Measurements from ENCODE around the gene BCL2.

The BCL2 gene

GRCh38 chr18:63218472-63218871, 101.1 kb downstream of the BCL2 start:
- Histone ChIP-seq H3K27me3 (ENCODE audit: control insufficient read depth in 1 of 2, insufficient read depth in 2 of 2, low read length in 2 of 2) (no peaks in the 10 kb centered on the region), H3K9ac (ENCODE audit: low read depth in 1 of 2, low read length in 2 of 2) (no peak overlapping the region), H3K4me3 (ENCODE audit: low read depth in 1 of 2, low read length in 2 of 2) (no peak overlapping the region), H3K4me1 (ENCODE audit: control insufficient read depth in 1 of 2, insufficient read depth in 2 of 2, low read length in 2 of 2) (peaks cover 4 to 6% of the 10 kb centered on the region in 2 donors), H3K27ac (ENCODE audit: low read depth, low read length) (no peak overlapping the region), H3K9me3 (ENCODE audit: control insufficient read depth in 1 of 2, low read length in 2 of 2) (no peaks in the 10 kb centered on the region), H3K36me3 (ENCODE audit: control insufficient read depth in 1 of 2, insufficient read depth in 2 of 2, low read length in 2 of 2) (no peaks in the 10 kb centered on the region)

DNA sequence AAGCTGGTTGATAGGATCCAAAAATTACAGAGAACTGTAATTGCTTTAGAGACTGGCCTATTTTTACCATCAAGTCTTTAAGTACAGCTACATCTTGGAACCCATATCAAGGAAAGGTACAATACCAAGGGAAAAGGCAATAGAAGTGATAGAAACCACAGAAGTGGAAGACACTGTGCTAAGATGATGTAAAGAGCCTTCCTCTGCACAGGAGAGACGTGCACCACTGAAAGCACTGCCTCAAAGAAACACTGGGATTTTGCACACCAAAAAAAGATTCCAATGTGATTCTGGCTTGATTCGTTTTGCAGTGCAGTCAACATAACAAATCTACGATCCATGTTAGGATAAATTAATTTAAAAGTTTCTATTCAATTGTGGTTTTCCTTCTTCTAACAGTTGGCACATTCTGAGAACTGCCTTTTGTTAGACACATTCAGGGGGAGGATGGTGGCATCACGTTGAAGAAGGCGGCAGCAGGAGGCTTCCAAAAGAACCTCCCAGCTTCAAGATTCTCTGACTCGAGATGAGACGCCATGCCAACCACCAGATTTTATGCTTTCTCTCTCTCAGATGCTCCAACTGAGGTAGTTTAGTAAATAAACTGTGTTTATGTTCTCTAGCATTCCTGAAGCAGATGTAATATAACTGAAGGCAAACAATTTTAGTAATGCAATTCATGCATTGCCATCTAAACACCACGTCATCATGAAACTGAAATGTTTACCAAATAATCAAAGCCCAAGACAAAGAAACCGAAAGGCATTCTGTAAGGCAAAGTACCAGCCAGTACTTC, 102.9 kb downstream of the BCL2 start:
- Histone ChIP-seq H3K27me3 (ENCODE audit: control insufficient read depth in 1 of 2, insufficient read depth in 2 of 2, low read length in 2 of 2) (no peaks in the 10 kb centered on the region), H3K9me3 (ENCODE audit: control insufficient read depth in 1 of 2, low read length in 2 of 2) (no peaks in the 10 kb centered on the region), H3K36me3 (ENCODE audit: control insufficient read depth in 1 of 2, insufficient read depth in 2 of 2, low read length in 2 of 2) (no peaks in the 10 kb centered on the region), H3K4me3 (ENCODE audit: low read depth in 1 of 2, low read length in 2 of 2) (no peak overlapping the region), H3K27ac (ENCODE audit: low read depth, low read length) (no peak overlapping the region), H3K4me1 (ENCODE audit: control insufficient read depth in 1 of 2, insufficient read depth in 2 of 2, low read length in 2 of 2) (peaks cover 4 to 8% of the 10 kb centered on the region in 2 donors), H3K9ac (ENCODE audit: low read depth in 1 of 2, low read length in 2 of 2) (no peak overlapping the region)

DNA sequence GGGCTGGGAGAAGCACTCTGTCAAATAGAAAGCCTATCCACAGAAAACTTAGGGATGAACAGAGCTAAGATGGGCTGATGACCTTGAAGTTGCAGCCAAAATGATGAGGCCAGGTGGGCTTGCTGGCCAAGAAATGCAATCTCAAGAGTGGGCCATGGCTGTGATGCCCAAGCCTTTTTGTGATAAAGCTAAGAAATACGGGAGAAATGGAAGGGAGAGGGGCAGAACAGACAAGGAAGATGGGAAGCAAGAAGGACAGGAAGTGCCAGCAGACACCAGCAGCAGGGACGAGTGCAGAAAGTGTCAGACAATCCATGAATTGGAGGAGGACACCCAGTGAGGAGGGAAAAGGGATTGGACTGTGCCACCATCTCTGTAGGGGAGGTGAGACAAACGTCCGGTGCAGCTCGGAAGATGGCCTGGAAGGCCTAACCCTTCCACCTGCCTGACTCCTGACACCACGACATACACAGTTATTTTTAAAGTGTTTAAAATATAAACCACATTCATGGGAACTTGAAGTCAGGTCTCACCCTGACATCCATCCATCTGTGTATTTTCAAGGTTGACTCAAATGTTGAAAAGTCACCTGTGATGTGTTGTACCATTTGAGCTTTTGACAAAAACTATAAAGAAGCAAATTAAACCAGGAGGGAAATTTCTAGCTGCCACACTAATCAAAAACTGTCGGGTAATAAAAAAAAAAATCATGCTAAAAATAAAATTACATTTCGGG, 105.5 kb downstream of the BCL2 start:
- no peak overlapping the region for H3K27ac ChIP-seq (ENCODE audit: low read depth, low read length)

DNA sequence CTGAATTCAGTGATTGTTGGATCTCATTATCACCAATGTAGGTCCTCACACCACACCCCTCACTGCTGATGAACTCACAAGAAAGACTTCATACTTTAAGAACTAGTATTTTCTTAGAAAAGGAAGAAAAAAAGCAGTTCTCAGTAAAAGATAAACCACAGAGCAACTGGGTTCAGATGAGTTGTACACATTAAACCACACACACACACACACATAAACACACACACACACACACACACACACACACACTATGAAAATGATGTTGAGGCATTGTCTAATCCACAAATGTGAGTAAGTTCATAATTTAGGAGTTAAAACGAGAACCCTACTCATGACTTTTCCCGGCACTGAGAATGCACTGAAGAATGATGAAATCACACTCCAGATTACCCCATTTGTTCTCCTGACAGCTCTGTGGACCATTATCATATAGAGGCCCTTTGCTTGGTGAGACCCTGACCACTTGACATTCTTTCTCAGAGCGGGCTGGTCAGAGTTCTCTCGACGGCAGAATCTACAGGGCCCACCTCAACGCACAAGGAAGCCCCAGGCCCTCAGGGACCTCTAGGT, 106.2 kb downstream of the BCL2 start:
- H3K36me3 ChIP-seq (ENCODE audit: control insufficient read depth in 1 of 2, insufficient read depth in 2 of 2, low read length in 2 of 2) = no peaks in the 10 kb centered on the region
- H3K4me1 ChIP-seq (ENCODE audit: control insufficient read depth in 1 of 2, insufficient read depth in 2 of 2, low read length in 2 of 2) = peaks cover 7 to 8% of the 10 kb centered on the region in 2 donors
- H3K27ac ChIP-seq (ENCODE audit: low read depth, low read length) = no peak overlapping the region
- H3K27me3 ChIP-seq (ENCODE audit: control insufficient read depth in 1 of 2, insufficient read depth in 2 of 2, low read length in 2 of 2) = no peaks in the 10 kb centered on the region
- no peaks in the 10 kb centered on the region for H3K9me3 ChIP-seq (ENCODE audit: control insufficient read depth in 1 of 2, low read length in 2 of 2)
- no peak overlapping the region for H3K9ac ChIP-seq (ENCODE audit: low read depth in 1 of 2, low read length in 2 of 2)
- no peak overlapping the region for H3K4me3 ChIP-seq (ENCODE audit: low read depth in 1 of 2, low read length in 2 of 2)

More for the DNA sequence above, 105.5 kb downstream of the BCL2 start:
- Histone ChIP-seq H3K36me3 (ENCODE audit: control insufficient read depth in 1 of 2, insufficient read depth in 2 of 2, low read length in 2 of 2) (no peaks in the 10 kb centered on the region), H3K4me1 (ENCODE audit: control insufficient read depth in 1 of 2, insufficient read depth in 2 of 2, low read length in 2 of 2) (peaks cover 4 to 8% of the 10 kb centered on the region in 2 donors), H3K9me3 (ENCODE audit: control insufficient read depth in 1 of 2, low read length in 2 of 2) (no peaks in the 10 kb centered on the region), H3K27me3 (ENCODE audit: control insufficient read depth in 1 of 2, insufficient read depth in 2 of 2, low read length in 2 of 2) (no peaks in the 10 kb centered on the region), H3K4me3 (ENCODE audit: low read depth in 1 of 2, low read length in 2 of 2) (no peak overlapping the region), H3K9ac (ENCODE audit: low read depth in 1 of 2, low read length in 2 of 2) (no peak overlapping the region)

DNA sequence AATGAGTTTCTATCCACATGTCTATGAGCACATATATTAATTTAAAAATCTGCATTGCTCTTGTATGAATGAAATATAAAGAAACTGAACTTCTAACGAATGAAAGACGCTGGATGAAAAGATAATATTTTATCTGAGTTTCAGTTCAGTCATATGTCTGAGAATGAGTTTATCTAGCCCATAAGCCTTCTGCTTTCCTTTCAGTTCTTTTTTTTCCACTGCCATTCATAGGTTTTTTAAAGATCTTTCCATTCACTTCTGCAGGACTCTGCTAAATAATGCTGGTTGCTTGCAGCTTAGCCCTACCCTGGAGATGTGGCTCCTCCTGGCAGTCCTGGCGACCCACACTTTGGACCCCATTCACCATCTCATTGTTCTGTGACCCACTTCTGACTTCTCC, 109.0 kb downstream of the BCL2 start:
- no peaks in the 10 kb centered on the region for H3K36me3 ChIP-seq (ENCODE audit: control insufficient read depth in 1 of 2, insufficient read depth in 2 of 2, low read length in 2 of 2)
- no peak overlapping the region for H3K4me3 ChIP-seq (ENCODE audit: low read depth in 1 of 2, low read length in 2 of 2)
- no peaks in the 10 kb centered on the region for H3K9me3 ChIP-seq (ENCODE audit: control insufficient read depth in 1 of 2, low read length in 2 of 2)
- H3K27ac ChIP-seq (ENCODE audit: low read depth, low read length) = no peak overlapping the region
- no peak overlapping the region for H3K9ac ChIP-seq (ENCODE audit: low read depth in 1 of 2, low read length in 2 of 2)
- no peaks in the 10 kb centered on the region for H3K27me3 ChIP-seq (ENCODE audit: control insufficient read depth in 1 of 2, insufficient read depth in 2 of 2, low read length in 2 of 2)
- peaks cover 18 to 22% of the 10 kb centered on the region in 2 donors for H3K4me1 ChIP-seq (ENCODE audit: control insufficient read depth in 1 of 2, insufficient read depth in 2 of 2, low read length in 2 of 2)

- Histone ChIP-seq H3K4me1 (ENCODE audit: control insufficient read depth in 1 of 2, insufficient read depth in 2 of 2, low read length in 2 of 2) (peaks cover 18 to 22% of the 10 kb centered on the region in 2 donors), H3K27me3 (ENCODE audit: control insufficient read depth in 1 of 2, insufficient read depth in 2 of 2, low read length in 2 of 2) (no peaks in the 10 kb centered on the region), H3K9me3 (ENCODE audit: control insufficient read depth in 1 of 2, low read length in 2 of 2) (no peaks in the 10 kb centered on the region), H3K27ac (ENCODE audit: low read depth, low read length) (no peak overlapping the region), H3K36me3 (ENCODE audit: control insufficient read depth in 1 of 2, insufficient read depth in 2 of 2, low read length in 2 of 2) (no peaks in the 10 kb centered on the region), H3K4me3 (ENCODE audit: low read depth in 1 of 2, low read length in 2 of 2) (no peak overlapping the region), H3K9ac (ENCODE audit: low read depth in 1 of 2, low read length in 2 of 2) (no peak overlapping the region)
Observed at GRCh38 chr18:63208676-63209075, 110.9 kb downstream of the BCL2 start.

DNA sequence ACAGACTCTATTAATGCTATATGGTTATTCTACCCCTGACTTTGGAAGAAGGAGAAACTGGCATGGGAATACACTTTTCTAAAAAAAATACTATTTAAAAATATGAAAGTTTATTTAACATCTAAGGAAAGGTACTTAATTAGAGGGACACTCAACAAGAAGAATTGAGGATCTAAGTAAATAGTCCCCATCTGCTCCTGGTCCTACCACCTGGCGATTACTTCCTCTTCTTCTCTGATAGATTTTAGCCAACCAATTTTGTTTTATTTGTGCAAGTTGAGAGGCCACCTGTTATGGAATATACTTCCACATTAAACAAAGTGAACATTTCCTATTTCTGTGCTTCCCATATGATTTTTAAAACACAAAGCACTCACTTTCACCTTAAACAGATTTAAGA, 111.7 kb downstream of the BCL2 start:
- Histone ChIP-seq H3K27ac (ENCODE audit: low read depth, low read length) (no peak overlapping the region), H3K4me1 (ENCODE audit: control insufficient read depth in 1 of 2, insufficient read depth in 2 of 2, low read length in 2 of 2) (peaks cover 18 to 20% of the 10 kb centered on the region in 2 donors), H3K9me3 (ENCODE audit: control insufficient read depth in 1 of 2, low read length in 2 of 2) (no peaks in the 10 kb centered on the region), H3K27me3 (ENCODE audit: control insufficient read depth in 1 of 2, insufficient read depth in 2 of 2, low read length in 2 of 2) (no peaks in the 10 kb centered on the region), H3K36me3 (ENCODE audit: control insufficient read depth in 1 of 2, insufficient read depth in 2 of 2, low read length in 2 of 2) (no peaks in the 10 kb centered on the region), H3K9ac (ENCODE audit: low read depth in 1 of 2, low read length in 2 of 2) (no peak overlapping the region), H3K4me3 (ENCODE audit: low read depth in 1 of 2, low read length in 2 of 2) (no peak overlapping the region)

- Histone ChIP-seq H3K27ac (ENCODE audit: low read depth, low read length) (no peak overlapping the region), H3K4me3 (ENCODE audit: low read depth in 1 of 2, low read length in 2 of 2) (peak overlapping the region; percentile 1 to 11), H3K9ac (ENCODE audit: low read depth in 1 of 2, low read length in 2 of 2) (no peak overlapping the region), H3K27me3 (ENCODE audit: control insufficient read depth in 1 of 2, insufficient read depth in 2 of 2, low read length in 2 of 2) (no peaks in the 10 kb centered on the region), H3K9me3 (ENCODE audit: control insufficient read depth in 1 of 2, low read length in 2 of 2) (no peaks in the 10 kb centered on the region), H3K36me3 (ENCODE audit: control insufficient read depth in 1 of 2, insufficient read depth in 2 of 2, low read length in 2 of 2) (no peaks in the 10 kb centered on the region), H3K4me1 (ENCODE audit: control insufficient read depth in 1 of 2, insufficient read depth in 2 of 2, low read length in 2 of 2) (peaks cover 18 to 19% of the 10 kb centered on the region in 2 donors)
Observed at GRCh38 chr18:63207143-63207790, 112.3 kb downstream of the BCL2 start.

DNA sequence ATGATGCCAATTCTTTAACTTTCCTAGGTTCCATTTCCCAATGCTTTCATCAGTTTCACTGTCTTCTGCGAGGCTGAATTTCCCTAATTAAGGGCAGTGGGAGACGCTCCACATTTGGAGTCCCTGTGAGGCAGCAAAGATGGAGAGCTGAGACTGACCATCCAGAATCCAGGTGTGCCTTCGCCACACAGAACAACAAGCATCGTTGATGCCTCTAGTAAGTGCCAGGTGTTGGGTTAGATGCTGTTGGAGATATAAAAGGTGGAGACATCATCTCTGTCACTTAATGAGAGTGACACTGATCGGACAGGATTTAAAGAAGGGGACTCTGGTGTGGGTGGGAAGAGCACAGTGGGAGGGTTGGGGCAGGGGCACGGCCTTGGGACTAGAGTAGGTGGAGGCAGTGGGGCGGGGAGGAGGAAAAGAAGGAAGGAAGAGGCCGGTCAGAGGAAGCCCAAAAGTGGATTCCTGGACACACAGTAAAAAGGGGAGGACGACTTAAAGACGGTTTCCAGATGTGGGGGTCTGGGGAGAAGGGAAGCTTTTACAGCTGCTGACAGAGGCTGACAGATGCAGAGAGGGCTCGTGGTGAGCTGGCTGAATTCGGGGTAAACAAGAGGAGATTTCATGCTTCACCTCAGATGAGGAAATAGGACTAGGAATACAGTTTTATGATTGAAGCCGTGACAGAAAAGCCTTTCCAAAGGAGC, 113.0 kb downstream of the BCL2 start:
- no peaks in the 10 kb centered on the region for H3K36me3 ChIP-seq (ENCODE audit: control insufficient read depth in 1 of 2, insufficient read depth in 2 of 2, low read length in 2 of 2)
- peak overlapping the region; percentile 1 to 11 for H3K4me3 ChIP-seq (ENCODE audit: low read depth in 1 of 2, low read length in 2 of 2)
- H3K4me1 ChIP-seq (ENCODE audit: control insufficient read depth in 1 of 2, insufficient read depth in 2 of 2, low read length in 2 of 2) = peaks cover 18 to 19% of the 10 kb centered on the region in 2 donors
- H3K9me3 ChIP-seq (ENCODE audit: control insufficient read depth in 1 of 2, low read length in 2 of 2) = no peaks in the 10 kb centered on the region
- no peak overlapping the region for H3K27ac ChIP-seq (ENCODE audit: low read depth, low read length)
- no peaks in the 10 kb centered on the region for H3K27me3 ChIP-seq (ENCODE audit: control insufficient read depth in 1 of 2, insufficient read depth in 2 of 2, low read length in 2 of 2)
- no peak overlapping the region for H3K9ac ChIP-seq (ENCODE audit: low read depth in 1 of 2, low read length in 2 of 2)

Measured in duodenal mucosa (tissue), 2 donors.